ENCODE results near the gene GBX1. TPM values are rescaled to one million over a fixed set of nuclear protein-coding genes. Genes with fewer than 3 reads are reported as not detected.

The GBX1 gene
- total and polyA plus RNA-seq, 7 donors: 0.07 to 1.9 (median 0.65) TPM; not detected in 1

DNA sequence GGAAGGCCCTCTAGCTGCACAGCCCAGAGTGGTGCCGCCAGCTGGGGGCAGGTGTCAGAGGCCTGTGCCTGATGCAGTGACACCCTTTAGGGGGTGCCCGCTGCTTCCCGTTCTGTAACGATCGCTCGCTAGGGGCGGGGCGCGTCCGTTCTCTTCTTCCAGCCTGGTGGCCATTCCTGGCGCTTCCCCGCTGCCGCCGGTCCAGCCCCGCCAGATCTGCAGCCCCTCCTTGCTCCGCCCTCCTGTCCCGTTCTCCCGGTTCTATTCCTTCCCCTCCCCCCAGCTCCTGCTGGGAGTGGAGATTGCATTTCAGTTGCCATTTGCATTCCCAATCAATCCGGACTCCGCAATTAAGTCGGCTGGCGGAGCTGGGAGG lies 42.0 kb downstream of the GBX1 start:
- Histone ChIP-seq H3K36me3 (ENCODE audit: insufficient read depth in 1 of 2, low read depth in 1 of 2) (peaks cover 0 to 63% of the 10 kb centered on the region in 2 donors), H3K4me1 (peaks cover 20% of the 10 kb centered on the region), H3K27me3 (ENCODE audit: insufficient read depth in 3 of 3, low read length in 2 of 3) (no peaks in the 10 kb centered on the region), H3K9me3 (no peaks in the 10 kb centered on the region), H3K4me3 (peak overlapping the region; percentile 64), H3K27ac (no peak overlapping the region)
- ATAC-seq: peak; percentile 36 to 73 (median 62)
- TF ChIP-seq, protein P1, sequence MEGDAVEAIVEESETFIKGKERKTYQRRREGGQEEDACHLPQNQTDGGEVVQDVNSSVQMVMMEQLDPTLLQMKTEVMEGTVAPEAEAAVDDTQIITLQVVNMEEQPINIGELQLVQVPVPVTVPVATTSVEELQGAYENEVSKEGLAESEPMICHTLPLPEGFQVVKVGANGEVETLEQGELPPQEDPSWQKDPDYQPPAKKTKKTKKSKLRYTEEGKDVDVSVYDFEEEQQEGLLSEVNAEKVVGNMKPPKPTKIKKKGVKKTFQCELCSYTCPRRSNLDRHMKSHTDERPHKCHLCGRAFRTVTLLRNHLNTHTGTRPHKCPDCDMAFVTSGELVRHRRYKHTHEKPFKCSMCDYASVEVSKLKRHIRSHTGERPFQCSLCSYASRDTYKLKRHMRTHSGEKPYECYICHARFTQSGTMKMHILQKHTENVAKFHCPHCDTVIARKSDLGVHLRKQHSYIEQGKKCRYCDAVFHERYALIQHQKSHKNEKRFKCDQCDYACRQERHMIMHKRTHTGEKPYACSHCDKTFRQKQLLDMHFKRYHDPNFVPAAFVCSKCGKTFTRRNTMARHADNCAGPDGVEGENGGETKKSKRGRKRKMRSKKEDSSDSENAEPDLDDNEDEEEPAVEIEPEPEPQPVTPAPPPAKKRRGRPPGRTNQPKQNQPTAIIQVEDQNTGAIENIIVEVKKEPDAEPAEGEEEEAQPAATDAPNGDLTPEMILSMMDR (IDR thresholded peaks at IDR 0.05): peak; percentile 12
- DNase-seq: peak in 1 of 2 donors; percentile 74
- intact Hi-C loops (cut with DNase I): loop anchor here in 1 of 2 donors (2.0 kb wide), 1 partner anchor 177 kb away; no protein-coding TSS in a partner anchor
- WGBS, 3 donors: 8 to 11% (median 10%) methylated on average over 21 to 22 of the region's 22 CpGs

DNA sequence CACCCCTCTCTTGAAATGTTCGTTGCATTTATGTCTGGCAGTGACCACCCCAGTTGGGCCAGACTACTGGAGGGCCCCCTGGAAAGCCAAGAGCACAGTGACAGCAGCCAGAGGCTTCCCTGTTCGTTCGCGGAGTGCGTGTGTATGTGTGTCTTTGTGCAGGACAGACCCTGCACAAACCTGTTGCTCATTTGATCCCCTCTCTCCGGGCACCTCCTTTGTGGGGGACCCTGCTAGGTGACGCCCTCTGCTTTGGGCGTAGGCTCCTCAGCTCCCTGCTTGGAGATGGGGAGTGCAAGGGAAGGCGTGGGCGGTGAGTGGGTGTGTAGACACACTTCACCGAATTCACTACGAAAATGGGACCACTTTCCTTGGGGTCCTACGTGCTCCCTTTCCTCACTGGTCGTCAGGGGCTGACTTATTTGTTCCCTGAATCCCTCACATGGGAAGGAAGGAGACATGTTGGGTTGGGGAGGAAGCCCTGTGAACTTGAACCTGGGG lies 42.5 kb downstream of the GBX1 start:
- H3K36me3 ChIP-seq (ENCODE audit: insufficient read depth in 1 of 2, low read depth in 1 of 2): peaks cover 0 to 63% of the 10 kb centered on the region in 2 donors
- peaks cover 20% of the 10 kb centered on the region for H3K4me1 ChIP-seq
- H3K27me3 ChIP-seq (ENCODE audit: insufficient read depth in 3 of 3, low read length in 2 of 3): no peaks in the 10 kb centered on the region
- H3K27ac ChIP-seq: no peak overlapping the region
- WGBS, 3 donors: 81 to 90% (median 85%) methylated on average over 14 of the region's 14 CpGs
- peak overlapping the region; percentile 64 for H3K4me3 ChIP-seq
- intact Hi-C loops (cut with DNase I): loop anchor here (1.0 to 5.0 kb wide), 6 partner anchors 47 to 178 kb away; no protein-coding TSS in a partner anchor
- no peak for DNase-seq
- TF ChIP-seq, protein P1 (IDR thresholded peaks at IDR 0.05): no peak
- no peak for ATAC-seq
- H3K9me3 ChIP-seq: no peaks in the 10 kb centered on the region

DNA sequence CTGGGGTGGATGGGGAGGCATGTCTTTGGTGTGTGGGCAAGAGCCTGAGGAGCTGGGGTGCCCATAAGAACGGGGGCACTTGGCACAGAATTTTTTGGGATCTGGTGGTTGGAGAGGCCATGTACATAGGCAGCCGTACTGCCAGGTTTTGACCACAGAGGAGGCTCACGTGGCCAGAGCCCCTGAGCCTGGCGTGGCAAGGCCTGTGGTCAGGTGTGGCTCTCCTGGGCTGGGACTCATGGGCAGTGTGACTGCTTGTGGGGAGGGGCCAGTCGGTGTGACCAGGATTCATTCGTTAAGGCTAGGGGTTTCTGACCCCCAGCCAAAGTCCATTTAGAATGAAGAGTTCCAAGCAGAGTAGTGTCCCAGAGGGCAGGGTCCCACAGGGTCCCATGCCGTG lies 43.0 kb downstream of the GBX1 start:
- TF ChIP-seq, protein P1 (IDR thresholded peaks at IDR 0.05): no peak
- WGBS, 3 donors: 82 to 90% (median 83%) methylated on average over 7 of the region's 7 CpGs
- no peak for DNase-seq
- intact Hi-C loops (cut with DNase I): loop anchor here (1.0 to 5.0 kb wide), 6 partner anchors 48 to 178 kb away; no protein-coding TSS in a partner anchor
- ATAC-seq: no peak
- Histone ChIP-seq H3K36me3 (ENCODE audit: insufficient read depth in 1 of 2, low read depth in 1 of 2) (peaks cover 0 to 63% of the 10 kb centered on the region in 2 donors), H3K9me3 (no peaks in the 10 kb centered on the region), H3K4me1 (peaks cover 20% of the 10 kb centered on the region), H3K27me3 (ENCODE audit: insufficient read depth in 3 of 3, low read length in 2 of 3) (no peaks in the 10 kb centered on the region), H3K27ac (no peak overlapping the region), H3K4me3 (no peak overlapping the region)

DNA sequence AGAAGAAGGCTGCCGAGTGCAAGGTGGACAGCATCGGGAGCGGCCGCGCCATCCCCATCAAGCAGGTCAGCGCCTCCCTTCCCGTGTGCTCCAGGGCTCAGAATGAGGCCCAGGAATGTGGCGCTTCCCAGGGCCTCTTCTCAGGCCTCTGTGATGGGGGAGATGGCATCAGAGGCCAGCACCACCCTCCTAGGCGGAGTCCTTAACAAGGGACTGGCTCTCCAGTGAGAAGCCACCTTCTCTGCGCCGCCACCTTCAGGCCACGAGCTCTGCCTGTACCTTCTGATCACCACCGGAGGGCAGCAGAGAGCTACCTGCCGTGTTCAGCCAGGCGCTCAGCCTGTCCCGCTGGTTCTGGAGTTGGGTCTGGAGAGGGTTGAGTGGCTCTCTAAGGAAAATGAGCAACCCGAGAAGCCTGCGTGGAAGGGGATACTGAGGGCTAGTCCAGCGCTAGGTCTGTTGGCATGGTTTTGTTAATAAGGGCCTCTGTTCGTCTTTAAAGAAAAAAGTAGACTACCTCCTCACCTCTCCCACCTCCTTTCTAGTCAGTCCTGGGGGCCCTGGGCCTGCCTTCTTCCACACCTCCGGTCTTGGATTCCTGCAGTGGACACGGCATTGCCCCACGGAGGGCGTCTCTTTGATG lies 43.6 kb downstream of the GBX1 start:
- peak; percentile 83 to 91 for DNase-seq
- Histone ChIP-seq H3K9me3 (no peaks in the 10 kb centered on the region), H3K27ac (no peak overlapping the region), H3K4me3 (no peak overlapping the region), H3K27me3 (ENCODE audit: insufficient read depth in 3 of 3, low read length in 2 of 3) (no peaks in the 10 kb centered on the region), H3K36me3 (ENCODE audit: insufficient read depth in 1 of 2, low read depth in 1 of 2) (peaks cover 0 to 63% of the 10 kb centered on the region in 2 donors), H3K4me1 (peaks cover 20% of the 10 kb centered on the region)
- intact Hi-C loops (cut with DNase I): loop anchor here (1.0 to 5.0 kb wide), 6 partner anchors 48 to 179 kb away; no protein-coding TSS in a partner anchor
- peak; percentile 83 to 92 (median 88) for ATAC-seq
- TF ChIP-seq, protein P1 (IDR thresholded peaks at IDR 0.05): peak; percentile 99
- WGBS, 3 donors: 41 to 44% (median 44%) methylated on average over 24 of the region's 24 CpGs

Data from psoas muscle (tissue), 8 donors.